WTC11 (cell line): Measurements from ENCODE around the gene NAMPT.

Experiments
- CREM ChIP-seq: sonication (generic); formaldehyde crosslinking; IDR thresholded peaks from 2 replicates; pipeline ENCODE4 v1.8.1; 2022; ENCODE audit warnings: mild to moderate bottlenecking, missing genetic modification reagents, moderate library complexity
- FOXP1 ChIP-seq: sonication (generic); formaldehyde crosslinking; IDR thresholded peaks from 2 replicates; pipeline ENCODE4 v1.8.0; 2022; ENCODE audit warnings: missing genetic modification reagents, mild to moderate bottlenecking, moderate library complexity, borderline replicate concordance
- NR2C2 ChIP-seq: sonication (generic); formaldehyde crosslinking; IDR thresholded peaks from 2 replicates; pipeline ENCODE4 v1.8.0; 2022; ENCODE audit warnings: mild to moderate bottlenecking, missing genetic modification reagents
- RELA ChIP-seq: sonication (generic); formaldehyde crosslinking; IDR thresholded peaks from 2 replicates; pipeline ENCODE4 v1.8.1; 2022; ENCODE audit warnings: missing genetic modification reagents, mild to moderate bottlenecking, borderline replicate concordance
- TCF7 ChIP-seq: sonication (generic); formaldehyde crosslinking; IDR thresholded peaks from 2 replicates; pipeline ENCODE4 v1.8.0; 2022; ENCODE audit warnings: mild to moderate bottlenecking, low read depth, missing genetic modification reagents, moderate library complexity
- TP53 ChIP-seq: sonication (generic); formaldehyde crosslinking; IDR thresholded peaks from 2 replicates; pipeline ENCODE4 v1.8.1; 2023; ENCODE audit warnings: mild to moderate bottlenecking, missing genetic modification reagents
- ZNF317 ChIP-seq: sonication (generic); formaldehyde crosslinking; IDR thresholded peaks from 2 replicates; pipeline ENCODE4 v1.8.1; 2023; ENCODE audit warnings: low read depth, mild to moderate bottlenecking, moderate library complexity, missing genetic modification reagents, borderline replicate concordance
- TF ChIP-seq, protein P1 (sequence below): sonication (generic); formaldehyde crosslinking; IDR thresholded peaks from 2 replicates; pipeline ENCODE4 v1.8.0; 2022; ENCODE audit warnings: mild to moderate bottlenecking, missing genetic modification reagents
- TF ChIP-seq, protein P2 (sequence below): fragments of 200-600 bp; IDR thresholded peaks from 2 replicates; pipeline ENCODE4 v1.8.0; 2022; ENCODE audit warnings: antibody characterized with exemption
- TF ChIP-seq, protein P3 (sequence below): sonication (generic); formaldehyde crosslinking; IDR thresholded peaks from 2 replicates; pipeline ENCODE4 v1.8.0; 2022; ENCODE audit warnings: mild to moderate bottlenecking, missing genetic modification reagents
- TF ChIP-seq, protein P4 (sequence below): sonication (generic); formaldehyde crosslinking; IDR thresholded peaks from 2 replicates; pipeline ENCODE4 v1.8.1; 2023; ENCODE audit warnings: mild to moderate bottlenecking, missing genetic modification reagents, moderate library complexity
- TF ChIP-seq, protein P5 (sequence below): fragments of 250-450 bp; sonication (Bioruptor Pico); IDR thresholded peaks from 2 replicates; pipeline ENCODE4 v2.1.2; 2022; ENCODE audit warnings: mild to moderate bottlenecking, moderate library complexity

DNA sequence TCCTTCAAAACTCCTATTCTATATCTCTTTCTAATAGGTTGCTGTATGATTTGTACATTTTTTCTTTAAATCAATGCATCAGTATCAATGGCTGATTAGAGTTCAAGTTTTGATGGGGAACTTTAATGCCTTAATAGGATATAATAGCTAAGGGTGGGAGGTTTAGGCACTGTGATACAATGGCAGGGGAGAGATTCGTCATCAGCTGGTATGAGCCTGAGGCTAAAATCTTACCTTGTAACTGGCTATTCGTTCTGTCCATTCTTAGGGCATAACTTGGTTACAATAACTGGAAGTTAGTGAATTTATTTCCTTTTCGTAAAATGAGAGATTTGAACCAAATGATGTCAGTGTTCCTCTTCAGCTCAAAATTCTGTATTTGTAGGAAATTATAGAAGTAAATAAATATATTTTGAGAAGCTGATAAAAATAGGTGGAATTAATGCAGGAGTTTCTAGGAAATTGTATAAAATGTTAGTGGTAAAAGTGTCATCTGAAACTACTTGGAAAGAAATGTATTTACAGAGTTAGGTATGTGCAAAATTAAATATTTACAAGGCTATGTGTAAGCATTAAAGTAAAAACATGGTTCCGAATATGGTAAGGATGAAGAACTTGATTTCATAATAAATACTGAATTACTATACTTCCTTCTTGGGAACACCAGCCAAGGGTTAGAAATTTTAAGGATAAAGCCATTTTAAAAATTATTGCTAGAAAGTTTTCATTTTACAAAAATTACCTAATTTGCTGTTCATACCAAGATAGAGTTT is 27.5 kb upstream of the NAMPT start:
- TF ChIP-seq, protein P1, sequence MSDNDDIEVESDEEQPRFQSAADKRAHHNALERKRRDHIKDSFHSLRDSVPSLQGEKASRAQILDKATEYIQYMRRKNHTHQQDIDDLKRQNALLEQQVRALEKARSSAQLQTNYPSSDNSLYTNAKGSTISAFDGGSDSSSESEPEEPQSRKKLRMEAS (CRISPR knock-in tag), result no peak
- TF ChIP-seq, protein P2, sequence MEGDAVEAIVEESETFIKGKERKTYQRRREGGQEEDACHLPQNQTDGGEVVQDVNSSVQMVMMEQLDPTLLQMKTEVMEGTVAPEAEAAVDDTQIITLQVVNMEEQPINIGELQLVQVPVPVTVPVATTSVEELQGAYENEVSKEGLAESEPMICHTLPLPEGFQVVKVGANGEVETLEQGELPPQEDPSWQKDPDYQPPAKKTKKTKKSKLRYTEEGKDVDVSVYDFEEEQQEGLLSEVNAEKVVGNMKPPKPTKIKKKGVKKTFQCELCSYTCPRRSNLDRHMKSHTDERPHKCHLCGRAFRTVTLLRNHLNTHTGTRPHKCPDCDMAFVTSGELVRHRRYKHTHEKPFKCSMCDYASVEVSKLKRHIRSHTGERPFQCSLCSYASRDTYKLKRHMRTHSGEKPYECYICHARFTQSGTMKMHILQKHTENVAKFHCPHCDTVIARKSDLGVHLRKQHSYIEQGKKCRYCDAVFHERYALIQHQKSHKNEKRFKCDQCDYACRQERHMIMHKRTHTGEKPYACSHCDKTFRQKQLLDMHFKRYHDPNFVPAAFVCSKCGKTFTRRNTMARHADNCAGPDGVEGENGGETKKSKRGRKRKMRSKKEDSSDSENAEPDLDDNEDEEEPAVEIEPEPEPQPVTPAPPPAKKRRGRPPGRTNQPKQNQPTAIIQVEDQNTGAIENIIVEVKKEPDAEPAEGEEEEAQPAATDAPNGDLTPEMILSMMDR, result no peak
- TF ChIP-seq RELA (CRISPR knock-in tag) (no peak), NR2C2 (CRISPR knock-in tag) (no peak), TP53 (CRISPR knock-in tag) (no peak), FOXP1 (CRISPR knock-in tag) (no peak), TCF7 (CRISPR knock-in tag) (no peak), CREM (CRISPR knock-in tag) (no peak), ZNF317 (CRISPR knock-in tag) (no peak)
- TF ChIP-seq, protein P3, sequence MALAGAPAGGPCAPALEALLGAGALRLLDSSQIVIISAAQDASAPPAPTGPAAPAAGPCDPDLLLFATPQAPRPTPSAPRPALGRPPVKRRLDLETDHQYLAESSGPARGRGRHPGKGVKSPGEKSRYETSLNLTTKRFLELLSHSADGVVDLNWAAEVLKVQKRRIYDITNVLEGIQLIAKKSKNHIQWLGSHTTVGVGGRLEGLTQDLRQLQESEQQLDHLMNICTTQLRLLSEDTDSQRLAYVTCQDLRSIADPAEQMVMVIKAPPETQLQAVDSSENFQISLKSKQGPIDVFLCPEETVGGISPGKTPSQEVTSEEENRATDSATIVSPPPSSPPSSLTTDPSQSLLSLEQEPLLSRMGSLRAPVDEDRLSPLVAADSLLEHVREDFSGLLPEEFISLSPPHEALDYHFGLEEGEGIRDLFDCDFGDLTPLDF (CRISPR knock-in tag), result no peak
- TF ChIP-seq, protein P4, sequence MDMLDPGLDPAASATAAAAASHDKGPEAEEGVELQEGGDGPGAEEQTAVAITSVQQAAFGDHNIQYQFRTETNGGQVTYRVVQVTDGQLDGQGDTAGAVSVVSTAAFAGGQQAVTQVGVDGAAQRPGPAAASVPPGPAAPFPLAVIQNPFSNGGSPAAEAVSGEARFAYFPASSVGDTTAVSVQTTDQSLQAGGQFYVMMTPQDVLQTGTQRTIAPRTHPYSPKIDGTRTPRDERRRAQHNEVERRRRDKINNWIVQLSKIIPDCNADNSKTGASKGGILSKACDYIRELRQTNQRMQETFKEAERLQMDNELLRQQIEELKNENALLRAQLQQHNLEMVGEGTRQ (CRISPR knock-in tag), result no peak
- TF ChIP-seq, protein P5, sequence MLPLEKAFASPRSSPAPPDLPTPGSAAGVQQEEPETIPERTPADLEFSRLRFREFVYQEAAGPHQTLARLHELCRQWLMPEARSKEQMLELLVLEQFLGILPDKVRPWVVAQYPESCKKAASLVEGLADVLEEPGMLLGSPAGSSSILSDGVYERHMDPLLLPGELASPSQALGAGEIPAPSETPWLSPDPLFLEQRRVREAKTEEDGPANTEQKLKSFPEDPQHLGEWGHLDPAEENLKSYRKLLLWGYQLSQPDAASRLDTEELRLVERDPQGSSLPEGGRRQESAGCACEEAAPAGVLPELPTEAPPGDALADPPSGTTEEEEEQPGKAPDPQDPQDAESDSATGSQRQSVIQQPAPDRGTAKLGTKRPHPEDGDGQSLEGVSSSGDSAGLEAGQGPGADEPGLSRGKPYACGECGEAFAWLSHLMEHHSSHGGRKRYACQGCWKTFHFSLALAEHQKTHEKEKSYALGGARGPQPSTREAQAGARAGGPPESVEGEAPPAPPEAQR, result no peak
